ENCODE data around the gene LATS1.
A peak's percentile ranks its signal among the peaks of the same experiment; 100 is the strongest.
"Not testable (repeated sequence)": the region's sequence is repeated elsewhere in the genome, so short reads cannot be mapped to it uniquely, and the experiment has no call there.

Gene LATS1

DNA sequence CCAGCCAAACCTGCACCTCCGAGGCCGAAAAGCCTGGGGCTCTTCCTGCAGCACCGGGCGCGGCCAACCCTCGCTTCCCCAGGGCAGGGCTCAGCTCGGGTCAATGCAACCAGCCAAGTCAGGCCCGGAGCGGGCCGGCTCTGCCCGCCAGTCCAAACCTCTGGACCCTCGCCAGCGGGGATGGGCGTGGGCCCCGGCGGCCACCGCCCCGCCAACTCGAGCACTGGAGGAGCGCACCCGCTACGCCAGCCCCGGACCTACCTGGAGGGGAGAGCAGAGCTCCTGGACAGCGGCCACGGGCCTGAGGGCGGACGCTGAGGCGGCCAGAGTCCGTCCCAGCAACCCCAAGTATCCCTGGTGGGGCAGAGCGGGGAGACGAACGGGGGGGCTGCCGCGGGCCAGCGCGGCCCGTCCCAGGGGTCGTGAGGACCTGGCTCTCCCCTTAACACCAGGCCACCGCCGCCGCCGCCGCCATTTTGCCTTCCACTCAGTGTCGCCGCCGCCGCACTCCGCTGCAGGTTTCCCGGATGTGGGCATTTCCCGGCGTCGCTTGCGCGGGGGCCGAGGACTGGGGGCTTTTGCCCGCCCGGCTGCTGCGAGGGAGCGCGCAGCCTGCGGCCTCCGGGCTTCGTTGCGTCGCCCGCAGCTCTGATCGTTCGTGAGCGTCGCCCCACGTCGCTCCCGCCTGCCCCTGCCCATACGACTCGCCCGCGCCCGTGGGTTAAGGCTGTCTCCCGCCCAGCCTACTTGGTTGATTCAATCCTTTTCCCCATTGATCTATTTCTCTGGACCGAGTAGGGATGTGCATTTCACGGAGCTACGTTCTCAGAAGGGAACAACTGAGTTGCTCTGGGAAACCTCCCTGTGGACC, at the start of gene LATS1:
LATS1 (minus strand) TSS at position 514 of the 871 bp plus-strand sequence. CDS start 15,975 bp downstream, outside the sequence.
- DNase-seq: peak; percentile 79

- no peak for DNase-seq
Observed at GRCh38 chr6:149766156-149766769, 48.4 kb upstream of the LATS1 start.

- DNase-seq: no peak
Observed at GRCh38 chr6:149763866-149764265, 46.0 kb upstream of the LATS1 start.

GRCh38 chr6:149761438-149761837, 43.5 kb upstream of the LATS1 start:
- DNase-seq: no peak

DNA sequence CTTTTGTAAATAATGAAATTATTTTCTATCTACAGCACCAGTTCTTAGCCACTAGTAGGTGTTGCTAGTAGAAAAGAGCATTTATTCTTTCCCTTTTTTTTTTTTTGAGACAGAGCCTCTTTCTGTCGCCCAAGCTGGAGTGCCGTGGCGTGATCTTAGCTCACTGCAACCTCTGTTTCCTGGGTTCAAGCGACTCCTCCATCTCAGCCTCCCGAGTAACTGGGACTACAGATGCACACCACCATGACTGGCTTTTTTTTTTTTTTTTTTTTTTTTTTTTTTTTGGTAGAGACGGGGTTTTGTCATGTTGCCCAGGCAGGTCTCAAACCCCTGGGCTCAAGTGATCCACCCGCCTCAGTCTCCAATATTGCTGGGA, 38.3 kb upstream of the LATS1 start:
- DNase-seq: no peak

- no peak for DNase-seq
Observed at GRCh38 chr6:149755300-149756260, 37.7 kb upstream of the LATS1 start.

DNA sequence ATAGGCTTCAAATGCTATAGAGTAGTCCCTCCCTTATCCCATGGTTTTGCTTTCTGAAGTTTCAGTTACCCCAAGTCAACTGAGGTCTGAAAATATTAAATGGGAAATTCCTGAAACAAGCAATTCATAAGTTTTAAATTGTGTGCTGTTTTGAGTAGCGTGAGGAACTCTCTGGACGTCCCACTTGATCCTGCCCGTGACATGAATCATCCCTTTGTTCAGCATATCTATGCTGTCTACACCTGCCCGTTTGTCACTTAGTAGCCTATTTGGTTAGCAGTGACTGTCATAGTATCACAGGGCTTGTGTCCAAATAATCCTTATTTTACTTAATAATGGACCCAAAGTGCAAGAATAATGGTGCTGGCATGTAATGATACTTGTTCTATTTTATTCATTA, 36.6 kb upstream of the LATS1 start:
- DNase-seq: no peak

DNA sequence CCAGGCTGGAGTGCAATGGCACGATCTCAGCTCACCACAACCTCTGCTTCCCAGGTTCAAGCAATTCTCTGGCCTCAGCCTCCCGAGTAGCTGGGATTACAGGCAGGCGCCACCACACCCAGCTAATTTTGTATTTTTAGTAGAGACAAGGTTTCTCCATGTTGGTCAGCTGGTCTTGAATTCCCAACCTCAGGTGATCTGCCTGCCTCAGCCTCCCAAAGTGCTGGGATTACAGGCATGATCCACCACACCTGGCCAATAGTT, 35.4 kb upstream of the LATS1 start:
- DNase-seq: not testable (repeated sequence)

GRCh38 chr6:149752600-149753373, 34.9 kb upstream of the LATS1 start:
- no peak for DNase-seq

DNA sequence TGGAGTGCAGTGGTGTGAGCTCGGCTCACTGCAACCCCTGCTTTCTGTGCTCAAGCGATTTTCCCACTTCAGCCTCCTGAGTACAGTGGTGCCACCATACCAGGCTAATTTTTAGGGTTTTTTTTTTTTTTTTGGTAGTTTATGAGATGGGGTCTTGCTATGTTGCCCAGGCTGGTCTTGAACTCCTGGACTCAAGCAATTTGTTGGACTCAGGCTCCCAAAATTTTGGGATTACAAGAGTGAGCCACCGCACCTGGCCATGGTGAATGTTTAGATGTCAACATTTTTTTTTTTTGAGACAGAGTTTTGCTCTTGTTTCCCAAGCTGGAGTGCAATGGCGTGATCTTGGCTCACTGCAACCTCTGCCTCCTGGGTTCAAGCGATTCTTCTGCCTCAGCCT, 34.0 kb upstream of the LATS1 start:
- not testable (repeated sequence) for DNase-seq

DNA sequence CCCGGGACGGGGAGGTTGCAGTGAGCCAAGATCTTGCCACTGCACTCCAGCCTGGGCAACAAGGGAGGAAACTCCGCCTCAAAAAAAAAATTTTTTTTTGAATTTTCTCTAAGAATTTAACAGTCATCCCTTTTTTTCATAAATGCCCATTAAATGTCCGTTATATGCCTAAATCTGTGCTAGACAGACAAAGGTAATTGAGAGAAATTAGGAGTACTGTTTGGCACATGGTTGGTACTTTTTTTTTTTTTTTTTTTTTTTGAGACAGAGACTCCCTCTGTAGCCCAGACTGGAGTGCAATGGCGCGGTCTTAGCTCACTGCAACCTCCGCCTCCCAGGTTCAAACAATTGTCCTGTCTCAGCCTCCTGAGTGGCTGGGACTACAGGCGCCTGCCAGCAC, 33.3 kb upstream of the LATS1 start:
- no peak for DNase-seq

DNA sequence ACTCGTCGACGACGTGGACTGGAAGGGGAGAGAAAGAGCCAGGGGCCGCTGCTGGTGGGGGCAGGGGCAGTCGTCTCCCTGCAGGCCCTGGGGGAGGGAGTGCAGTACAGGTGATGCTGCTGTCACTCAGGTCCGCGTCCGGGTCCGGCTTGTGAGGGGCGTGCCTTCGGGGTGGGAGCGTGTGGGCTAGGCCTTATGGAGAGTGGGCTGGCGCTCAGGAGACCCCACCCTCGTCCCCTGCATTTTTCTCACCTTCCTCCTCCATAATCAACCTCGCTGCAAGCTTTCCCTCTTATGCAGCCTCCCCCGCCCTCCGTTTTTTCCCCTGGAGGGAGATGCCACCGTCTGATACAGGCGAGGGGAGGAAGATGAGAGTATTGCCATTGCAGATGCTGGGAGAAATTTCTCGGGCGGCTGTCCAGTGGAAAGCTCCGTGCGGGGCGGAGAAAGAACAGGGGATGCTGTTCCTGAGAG, 32.3 kb upstream of the LATS1 start:
- DNase-seq: peak; percentile 23

- DNase-seq: peak; percentile 64
Observed at GRCh38 chr6:149749594-149750135, 31.8 kb upstream of the LATS1 start, which contains the start of gene PCMT1. Gene PCMT1, plus strand, starts transcription at chr6:149749741. Its CDS starts 161 bp downstream, at chr6:149749902.

GRCh38 chr6:149749082-149749593, 31.2 kb upstream of the LATS1 start:
- DNase-seq: not testable (repeated sequence)

DNA sequence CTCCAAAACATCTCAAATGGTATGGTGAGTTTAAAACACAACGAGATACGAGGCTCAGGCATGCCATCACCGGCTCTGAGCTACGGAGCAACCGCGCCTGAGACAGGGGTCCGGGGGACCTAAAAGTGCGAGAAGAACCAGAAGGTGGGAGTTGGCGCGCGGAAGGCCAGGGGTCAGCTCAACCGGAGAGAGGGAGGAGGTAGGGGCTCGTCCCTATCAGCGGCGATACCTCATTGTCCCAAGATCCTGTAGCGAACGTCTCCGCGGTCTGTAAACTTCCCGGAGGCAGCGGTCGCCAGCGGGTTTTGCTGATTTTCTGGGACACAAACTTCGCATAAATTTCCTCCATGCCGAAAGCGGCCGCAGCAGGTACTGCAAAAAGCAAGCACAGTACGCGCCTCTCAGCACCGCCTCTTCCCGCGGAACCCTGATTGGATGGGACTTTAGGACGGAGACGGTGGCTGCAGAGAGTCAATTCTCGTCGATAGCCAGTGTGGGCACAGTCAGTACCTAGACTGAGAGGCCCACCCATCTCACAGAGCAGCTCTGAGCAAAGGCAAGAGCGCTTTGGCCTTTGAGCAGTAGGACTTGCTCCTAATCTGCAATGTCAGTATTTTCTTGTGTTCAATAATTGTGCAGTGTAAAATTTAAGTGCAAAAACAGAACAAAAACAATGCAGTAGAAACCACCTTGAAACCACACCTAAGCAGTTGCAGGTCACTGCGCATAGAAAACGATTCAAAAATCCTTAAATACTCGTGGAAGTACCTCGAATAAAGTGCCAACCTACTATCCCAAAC, 28.4 kb upstream of the LATS1 start, which contains the start of gene NUP43:
NUP43 (minus strand) TSS at position 383 of the 800 bp plus-strand sequence; CDS start at position 349, 34 bp downstream.
- DNase-seq: peak; percentile 87

DNA sequence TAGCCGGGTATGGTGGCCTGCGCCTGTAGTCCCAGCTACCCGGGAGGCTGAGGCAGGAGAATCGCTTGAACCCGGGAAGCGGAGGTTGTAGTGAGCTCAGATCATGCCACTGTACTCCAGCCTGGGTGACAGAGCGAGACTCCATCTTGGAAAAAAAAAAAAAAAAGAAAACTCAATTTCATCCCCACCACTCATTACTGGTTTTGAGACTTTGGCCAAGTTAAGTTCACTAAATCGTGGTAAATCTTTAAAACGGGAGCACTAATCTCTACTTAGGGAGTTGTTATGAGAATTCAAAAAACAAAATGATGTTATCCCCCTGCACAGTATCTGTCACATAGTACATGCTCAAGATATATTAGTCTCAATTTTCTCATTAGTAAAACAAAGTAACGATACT, 27.4 kb upstream of the LATS1 start:
- DNase-seq: not testable (repeated sequence)

GRCh38 chr6:149734915-149735314, 17.0 kb upstream of the LATS1 start:
- DNase-seq: no peak

- DNase-seq: no peak
Observed at GRCh38 chr6:149733089-149733720, 15.3 kb upstream of the LATS1 start.

GRCh38 chr6:149729824-149730223, 11.9 kb upstream of the LATS1 start:
- no peak for DNase-seq

Measured in SHP77 treated with DMSO at 0.1 percent for 48 hours (cell line).